Measurements from ENCODE around the gene METRN.

METRN gene

DNA sequence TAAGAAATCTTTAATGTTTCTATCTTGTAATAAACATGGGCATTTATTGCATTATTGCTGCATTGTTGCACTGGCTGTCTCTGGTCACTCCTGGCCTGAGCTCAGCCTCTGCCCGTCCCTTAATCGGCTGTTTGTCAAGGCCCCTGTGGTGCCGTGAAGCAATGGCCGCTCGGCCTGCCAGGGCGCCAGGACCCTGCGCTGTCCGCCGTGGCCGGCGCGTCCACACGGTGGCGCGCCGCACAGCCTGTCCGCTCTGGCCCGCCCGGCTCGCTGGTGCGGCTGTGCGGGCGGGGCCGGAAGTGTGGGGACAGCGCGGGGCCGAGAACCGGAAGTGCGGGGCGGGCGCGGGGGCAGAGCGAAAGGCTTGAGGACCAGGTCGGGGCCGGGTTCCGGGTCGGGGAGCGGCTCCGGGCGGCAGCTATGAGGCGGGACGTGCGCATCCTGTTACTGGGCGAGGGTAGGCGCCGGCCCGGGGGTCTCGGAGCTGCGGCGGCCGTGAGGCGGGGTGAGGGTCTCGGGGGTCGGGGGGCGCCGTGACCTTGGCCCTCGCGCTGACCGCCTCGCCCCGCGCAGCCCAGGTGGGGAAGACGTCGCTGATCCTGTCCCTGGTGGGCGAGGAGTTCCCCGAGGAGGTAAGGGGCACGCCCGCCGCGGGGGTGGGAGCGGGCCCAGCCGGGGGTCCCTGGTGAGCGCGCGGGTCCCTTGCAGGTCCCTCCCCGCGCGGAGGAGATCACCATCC lies 47.0 kb upstream of the METRN start, which contains the start of gene RHOT2:
Gene RHOT2 (plus strand): TSS at position 353 of the 739 bp plus-strand sequence. CDS start 68 bp downstream, at position 421.
- peak within 1 kb of the TSS; percentile 18 for H2AK5ac ChIP-seq (ENCODE audit: low read length, severe bottlenecking)
- H3K79me1 ChIP-seq (replicated peaks; ENCODE audit: low read length, poor library complexity, severe bottlenecking) = peaks cover 21% of the 10 kb centered on the region
- H2BK5ac ChIP-seq (ENCODE audit: low read depth, low read length, poor library complexity, severe bottlenecking) = no peak within 1 kb of the TSS
- H3K4me2 ChIP-seq (ENCODE audit: low read length, poor library complexity, severe bottlenecking) = peak within 1 kb of the TSS; percentile 84
- peak within 1 kb of the TSS; percentile 18 for H2AFZ ChIP-seq (ENCODE audit: low read depth, low read length)
- peak within 1 kb of the TSS; percentile 95 for H4K91ac ChIP-seq (ENCODE audit: low read length)
- no peak within 1 kb of the TSS for H3K27ac ChIP-seq (ENCODE audit: low read length, poor library complexity, severe bottlenecking)
- peak within 1 kb of the TSS in 1 of 2 experiments; percentile 42 for H2BK12ac ChIP-seq (ENCODE audit: low read length in 2 of 2)
- no peaks in the 10 kb centered on the region for H3K9me3 ChIP-seq (ENCODE audit: control insufficient read depth, low read length)
- peaks cover 37 to 55% of the 10 kb centered on the region in 2 experiments for H3K36me3 ChIP-seq (ENCODE audit: control insufficient read depth in 1 of 2, insufficient read depth in 2 of 2, low read depth in 1 of 2, low read length in 2 of 2)
- no peaks in the 10 kb centered on the region for H3K27me3 ChIP-seq (ENCODE audit: control insufficient read depth in 1 of 2, insufficient read depth in 1 of 2, low read length in 2 of 2)
- H4K8ac ChIP-seq (ENCODE audit: low read length) = peak within 1 kb of the TSS; percentile 100
- H2BK15ac ChIP-seq (ENCODE audit: low read depth, poor library complexity, severe bottlenecking) = peak within 1 kb of the TSS; percentile 54
- peak within 1 kb of the TSS; percentile 84 to 94 for H3K18ac ChIP-seq (ENCODE audit: low read depth in 1 of 2, low read length in 2 of 2)
- peak within 1 kb of the TSS; percentile 62 for H2BK120ac ChIP-seq (ENCODE audit: low read depth, low read length)
- H3K4ac ChIP-seq (ENCODE audit: low read depth in 1 of 2, low read length in 2 of 2) = peak within 1 kb of the TSS; percentile 90 to 97
- peak within 1 kb of the TSS; percentile 86 to 98 for H3K4me3 ChIP-seq (ENCODE audit: insufficient read depth in 1 of 2, low read depth in 1 of 2, low read length in 2 of 2)
- H3K14ac ChIP-seq (ENCODE audit: low read length in 2 of 2) = peak within 1 kb of the TSS; percentile 78 to 89
- peak within 1 kb of the TSS in 1 of 2 experiments; percentile 89 for H3K23ac ChIP-seq (ENCODE audit: low read length in 2 of 2)
- H3K4me1 ChIP-seq (ENCODE audit: control insufficient read depth, insufficient read depth, low read depth, low read length) = peaks cover 17% of the 10 kb centered on the region
- peak within 1 kb of the TSS; percentile 91 for H3K9ac ChIP-seq (ENCODE audit: low read length)
- WGBS = under 1% methylated on average over 68 of the region's 78 CpGs
- DNase-seq = peak; percentile 88

GRCh38 chr16:668519-669171 lies 46.3 kb upstream of the METRN start:
- no peak overlapping the region for H2AK5ac ChIP-seq (ENCODE audit: low read length, severe bottlenecking)
- H3K36me3 ChIP-seq (ENCODE audit: control insufficient read depth in 1 of 2, insufficient read depth in 2 of 2, low read depth in 1 of 2, low read length in 2 of 2) = peaks cover 43 to 59% of the 10 kb centered on the region in 2 experiments
- peaks cover 22% of the 10 kb centered on the region for H3K4me1 ChIP-seq (ENCODE audit: control insufficient read depth, insufficient read depth, low read depth, low read length)
- peaks cover 23% of the 10 kb centered on the region for H3K79me1 ChIP-seq (replicated peaks; ENCODE audit: low read length, poor library complexity, severe bottlenecking)
- peak overlapping the region; percentile 84 to 94 for H3K18ac ChIP-seq (ENCODE audit: low read depth in 1 of 2, low read length in 2 of 2)
- peak overlapping the region; percentile 84 for H3K4me2 ChIP-seq (ENCODE audit: low read length, poor library complexity, severe bottlenecking)
- no peak overlapping the region for H2BK5ac ChIP-seq (ENCODE audit: low read depth, low read length, poor library complexity, severe bottlenecking)
- H4K91ac ChIP-seq (ENCODE audit: low read length) = peak overlapping the region; percentile 88
- H3K9ac ChIP-seq (ENCODE audit: low read length) = peak overlapping the region; percentile 91
- peak overlapping the region; percentile 54 for H2BK15ac ChIP-seq (ENCODE audit: low read depth, poor library complexity, severe bottlenecking)
- H2BK120ac ChIP-seq (ENCODE audit: low read depth, low read length) = peak overlapping the region; percentile 62
- H4K8ac ChIP-seq (ENCODE audit: low read length) = peak overlapping the region; percentile 27
- H2BK12ac ChIP-seq (ENCODE audit: low read length in 2 of 2) = peak overlapping the region in 1 of 2 experiments; percentile 31
- peak overlapping the region; percentile 86 to 98 for H3K4me3 ChIP-seq (ENCODE audit: insufficient read depth in 1 of 2, low read depth in 1 of 2, low read length in 2 of 2)
- H3K27ac ChIP-seq (ENCODE audit: low read length, poor library complexity, severe bottlenecking) = no peak overlapping the region
- H2AFZ ChIP-seq (ENCODE audit: low read depth, low read length) = peak overlapping the region; percentile 18
- WGBS = 13% methylated on average over 50 of the region's 50 CpGs
- DNase-seq = no peak
- no peaks in the 10 kb centered on the region for H3K9me3 ChIP-seq (ENCODE audit: control insufficient read depth, low read length)
- peak overlapping the region; percentile 80 to 97 for H3K4ac ChIP-seq (ENCODE audit: low read depth in 1 of 2, low read length in 2 of 2)
- peak overlapping the region; percentile 78 to 89 for H3K14ac ChIP-seq (ENCODE audit: low read length in 2 of 2)
- no peaks in the 10 kb centered on the region for H3K27me3 ChIP-seq (ENCODE audit: control insufficient read depth in 1 of 2, insufficient read depth in 1 of 2, low read length in 2 of 2)
- H3K23ac ChIP-seq (ENCODE audit: low read length in 2 of 2) = peak overlapping the region in 1 of 2 experiments; percentile 89

DNA sequence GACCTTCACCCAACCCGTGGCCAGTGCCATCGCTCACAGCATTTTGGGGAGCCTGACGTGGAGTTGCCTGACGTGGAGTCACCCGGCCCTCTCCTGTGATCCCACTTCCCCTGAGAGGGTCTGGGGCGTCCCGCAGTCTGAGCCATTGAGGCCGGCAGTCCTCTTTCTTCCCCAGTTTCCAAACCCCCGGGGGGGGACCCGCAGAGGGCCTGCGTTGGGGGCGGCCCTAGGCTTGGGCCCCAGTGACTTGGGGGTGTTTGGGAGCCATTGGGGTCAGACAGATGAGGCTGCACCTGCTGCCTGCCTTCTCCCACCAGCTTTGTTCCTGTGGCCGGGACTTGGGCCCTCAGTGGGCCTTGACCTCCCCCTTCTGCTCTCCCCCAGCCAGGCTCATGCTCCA lies 45.3 kb upstream of the METRN start:
- H3K27me3 ChIP-seq (ENCODE audit: control insufficient read depth in 1 of 2, insufficient read depth in 1 of 2, low read length in 2 of 2) = no peaks in the 10 kb centered on the region
- no peak overlapping the region for H3K14ac ChIP-seq (ENCODE audit: low read length in 2 of 2)
- no peak for DNase-seq
- no peak overlapping the region for H3K9ac ChIP-seq (ENCODE audit: low read length)
- no peak overlapping the region for H3K18ac ChIP-seq (ENCODE audit: low read depth in 1 of 2, low read length in 2 of 2)
- peak overlapping the region in 1 of 2 experiments; percentile 12 for H3K4me3 ChIP-seq (ENCODE audit: insufficient read depth in 1 of 2, low read depth in 1 of 2, low read length in 2 of 2)
- H2BK5ac ChIP-seq (ENCODE audit: low read depth, low read length, poor library complexity, severe bottlenecking) = no peak overlapping the region
- H3K23ac ChIP-seq (ENCODE audit: low read length in 2 of 2) = peak overlapping the region in 1 of 2 experiments; percentile 38
- WGBS = 98% methylated on average over 13 of the region's 13 CpGs
- H3K4me1 ChIP-seq (ENCODE audit: control insufficient read depth, insufficient read depth, low read depth, low read length) = peaks cover 22% of the 10 kb centered on the region
- H3K79me1 ChIP-seq (replicated peaks; ENCODE audit: low read length, poor library complexity, severe bottlenecking) = peaks cover 23% of the 10 kb centered on the region
- H3K36me3 ChIP-seq (ENCODE audit: control insufficient read depth in 1 of 2, insufficient read depth in 2 of 2, low read depth in 1 of 2, low read length in 2 of 2) = peaks cover 43 to 68% of the 10 kb centered on the region in 2 experiments
- H3K4ac ChIP-seq (ENCODE audit: low read depth in 1 of 2, low read length in 2 of 2) = no peak overlapping the region
- no peak overlapping the region for H4K8ac ChIP-seq (ENCODE audit: low read length)
- H2BK12ac ChIP-seq (ENCODE audit: low read length in 2 of 2) = no peak overlapping the region
- H4K91ac ChIP-seq (ENCODE audit: low read length) = no peak overlapping the region
- H2AFZ ChIP-seq (ENCODE audit: low read depth, low read length) = no peak overlapping the region
- H2AK5ac ChIP-seq (ENCODE audit: low read length, severe bottlenecking) = no peak overlapping the region
- H2BK120ac ChIP-seq (ENCODE audit: low read depth, low read length) = no peak overlapping the region
- H3K27ac ChIP-seq (ENCODE audit: low read length, poor library complexity, severe bottlenecking) = no peak overlapping the region
- H3K4me2 ChIP-seq (ENCODE audit: low read length, poor library complexity, severe bottlenecking) = no peak overlapping the region
- H2BK15ac ChIP-seq (ENCODE audit: low read depth, poor library complexity, severe bottlenecking) = no peak overlapping the region
- H3K9me3 ChIP-seq (ENCODE audit: control insufficient read depth, low read length) = no peaks in the 10 kb centered on the region
